Left kidney (tissue), 2 donors: Measurements from ENCODE around the gene PLD2. TPM values are rescaled to one million over a fixed set of nuclear protein-coding genes. Genes with fewer than 3 reads are reported as not detected.
"Not testable (repeated sequence)": the region's sequence is repeated elsewhere in the genome, so short reads cannot be mapped to it uniquely, and the experiment has no call there.

Source experiments
- DNase-seq: peaks from one replicate; pipeline ENCODE4 v3.0.0-alpha.2; 2013
- polyA plus RNA-seq: library from polyadenylated mRNA; unstranded; fragments of 120-200 nt; gene quantifications from one replicate; pipeline ENCODE4 v1.2.1, GENCODE V29; 2013; ENCODE audit not compliant: insufficient read length

Gene PLD2
- polyA plus RNA-seq, 1 donor, result 44.5 TPM

DNA sequence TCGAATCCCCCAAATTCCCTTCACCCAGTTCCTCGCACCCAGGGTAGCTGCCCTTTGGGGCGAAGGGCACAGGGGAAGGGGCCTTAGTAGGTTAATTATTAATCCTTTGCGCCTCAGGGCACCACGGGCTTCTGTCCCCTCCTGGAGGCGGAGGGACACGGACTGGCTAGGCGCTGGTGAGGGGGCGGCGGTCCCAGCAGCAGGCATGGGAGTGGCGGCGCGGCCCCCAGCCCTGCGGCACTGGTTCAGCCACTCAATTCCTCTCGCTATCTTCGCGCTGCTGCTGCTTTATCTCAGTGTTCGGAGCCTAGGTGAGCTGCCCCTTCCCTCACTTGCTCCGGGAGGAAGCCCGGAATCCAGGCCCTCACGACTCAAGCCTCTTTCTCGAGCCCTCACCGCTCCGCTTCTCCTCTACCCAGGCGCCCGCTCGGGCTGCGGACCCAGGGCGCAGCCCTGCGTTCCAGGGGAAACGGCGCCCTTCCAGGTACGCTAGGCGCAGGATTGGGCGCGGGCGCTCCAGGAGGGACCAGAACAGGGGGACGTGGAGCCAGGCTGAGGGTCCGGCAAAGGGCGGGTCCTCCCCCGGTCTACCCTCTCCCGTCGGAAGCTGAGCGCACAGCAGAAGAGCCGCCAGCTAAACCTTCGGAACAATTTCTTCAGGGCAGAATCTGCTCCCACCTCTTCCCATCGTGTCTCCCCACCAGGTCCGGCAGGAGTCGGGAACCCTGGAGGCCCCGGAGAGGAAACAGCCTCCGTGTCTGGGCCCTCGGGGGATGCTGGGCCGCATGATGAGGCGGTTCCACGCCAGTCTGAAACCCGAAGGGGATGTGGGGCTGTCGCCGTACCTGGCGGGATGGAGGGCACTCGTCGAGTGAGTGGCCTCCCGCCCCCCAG, 17.9 kb upstream of the PLD2 start, which contains the start of gene GLTPD2:
Gene GLTPD2, plus strand, starts transcription at position 158 of the 894 bp plus-strand sequence. Its CDS starts 48 bp downstream, at position 206.
- no peak for DNase-seq

- no peak for DNase-seq
Observed at GRCh38 chr17:4789701-4789950, 17.3 kb upstream of the PLD2 start.

DNA sequence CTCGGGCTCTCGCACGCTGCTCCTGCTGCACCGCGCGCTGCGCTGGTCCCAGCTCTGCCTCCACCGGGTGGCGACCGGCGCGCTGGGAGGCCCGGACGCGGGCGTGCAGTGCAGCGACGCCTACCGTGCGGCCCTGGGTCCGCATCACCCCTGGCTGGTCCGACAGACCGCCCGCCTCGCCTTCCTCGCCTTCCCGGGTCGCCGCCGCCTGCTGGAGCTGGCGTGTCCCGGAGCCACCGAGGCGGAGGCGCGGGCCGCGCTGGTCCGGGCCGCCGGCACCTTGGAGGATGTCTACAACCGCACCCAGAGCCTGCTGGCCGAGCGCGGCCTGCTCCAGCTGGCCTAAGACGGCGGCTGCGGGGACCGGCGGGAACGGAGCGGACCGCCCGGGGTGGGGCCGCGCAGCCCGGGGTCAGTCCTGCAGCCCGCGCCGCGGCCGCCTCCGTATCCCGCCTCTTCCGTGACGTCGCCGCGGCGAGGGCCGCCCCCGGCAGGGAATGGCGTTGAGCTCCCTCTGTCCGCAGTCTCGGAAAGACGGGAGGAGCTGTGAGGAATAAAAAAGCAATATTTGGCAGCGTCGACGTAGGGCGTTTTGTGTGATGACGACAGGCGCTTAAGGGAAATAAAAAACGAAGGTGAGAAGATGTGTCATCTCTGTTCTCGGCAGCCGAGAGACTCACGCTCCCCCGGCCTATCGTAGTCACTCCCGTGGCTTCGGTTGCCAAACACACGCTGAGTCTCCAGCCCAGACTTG, 16.8 kb upstream of the PLD2 start:
- DNase-seq, result peak; percentile 78

DNA sequence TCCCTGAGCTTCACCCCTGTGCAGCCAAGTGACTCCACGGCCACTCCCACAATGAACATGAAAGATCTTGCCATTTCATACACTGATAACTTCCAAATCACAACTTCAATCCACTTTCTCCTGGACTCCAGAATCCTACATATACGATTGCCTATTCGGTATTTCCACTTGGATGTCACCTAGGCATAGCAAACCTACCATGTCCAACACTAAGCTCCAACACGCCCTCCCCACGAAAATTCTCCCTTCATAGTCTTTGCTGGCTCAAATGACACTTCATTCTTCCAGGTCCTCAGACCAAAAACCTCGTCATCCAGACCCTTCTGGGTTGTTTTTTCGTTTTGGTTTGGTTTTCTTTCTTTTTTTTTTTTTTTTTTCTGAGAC, 16.3 kb upstream of the PLD2 start:
- DNase-seq, result no peak

DNA sequence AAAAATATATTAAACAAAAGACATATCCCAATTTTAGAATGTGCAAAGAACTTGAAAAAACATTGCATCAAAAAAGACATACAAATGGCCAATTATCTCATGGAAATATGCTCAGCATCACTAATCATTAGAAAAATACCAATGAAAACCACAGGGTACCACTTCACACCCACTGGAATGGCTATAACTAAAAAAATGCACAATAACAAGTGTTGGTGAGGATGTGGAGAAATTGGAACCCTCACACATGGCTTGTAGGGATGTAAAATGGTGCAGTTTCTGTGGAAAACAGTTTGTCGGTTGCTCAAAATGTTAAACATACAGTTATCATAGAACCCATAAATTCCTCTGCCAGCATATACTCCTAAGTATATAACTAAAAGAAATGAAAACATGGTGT, 11.8 kb upstream of the PLD2 start:
- DNase-seq, result no peak

DNA sequence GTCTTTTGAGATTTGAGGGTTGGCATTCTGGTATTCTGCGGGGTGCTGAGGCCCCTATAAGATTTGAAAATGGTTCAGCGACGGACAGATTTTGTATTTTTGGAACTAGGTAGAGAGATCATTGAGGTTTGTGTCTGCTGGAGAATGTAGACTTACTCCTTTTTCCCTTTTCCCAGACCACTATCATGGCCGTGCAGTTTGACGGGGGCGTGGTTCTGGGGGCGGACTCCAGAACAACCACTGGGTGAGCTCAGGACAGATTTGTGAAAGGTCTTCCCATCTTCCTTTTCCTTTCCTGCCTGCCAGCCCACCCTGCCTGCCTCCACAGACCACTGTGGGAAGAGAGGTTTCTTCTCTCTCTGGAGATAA, 10.4 kb upstream of the PLD2 start:
- no peak for DNase-seq

- DNase-seq, result no peak
Observed at GRCh38 chr17:4800462-4801196, 6.3 kb upstream of the PLD2 start.

- DNase-seq, result no peak
Observed at GRCh38 chr17:4802228-4802627, 4.7 kb upstream of the PLD2 start, which contains the start of gene C17orf114. Gene C17orf114, minus strand, starts transcription at chr17:4802328.

- DNase-seq, result no peak
Observed at GRCh38 chr17:4806456-4806776, 536 bp upstream of the PLD2 start.

- DNase-seq, result no peak
Observed at GRCh38 chr17:4807605-4808377, 839 bp downstream of the PLD2 start.

GRCh38 chr17:4808378-4808767, 1.4 kb downstream of the PLD2 start:
- no peak for DNase-seq

GRCh38 chr17:4810696-4811290, 3.8 kb downstream of the PLD2 start:
- no peak for DNase-seq

DNA sequence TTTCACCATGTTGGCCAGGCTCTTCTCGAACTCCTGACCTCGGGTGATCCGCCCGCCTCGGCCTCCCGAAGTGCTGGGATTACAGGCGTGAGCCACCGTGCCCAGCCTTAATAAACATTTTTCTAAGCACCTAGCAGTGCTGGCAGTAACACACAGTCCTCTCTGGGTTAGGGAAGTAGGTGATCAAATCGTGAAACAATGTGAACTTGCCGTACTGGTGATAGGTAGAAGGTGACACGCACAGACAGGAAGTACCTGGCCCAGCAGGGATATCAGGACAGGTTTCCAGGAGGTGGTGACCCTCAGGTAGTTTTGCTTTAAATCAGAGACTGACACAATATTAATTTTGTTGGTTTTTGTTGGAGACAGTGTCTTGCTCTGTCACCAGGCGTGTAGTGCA, 4.5 kb downstream of the PLD2 start:
- no peak for DNase-seq

- DNase-seq, result no peak
Observed at GRCh38 chr17:4812690-4813089, 5.7 kb downstream of the PLD2 start.

DNA sequence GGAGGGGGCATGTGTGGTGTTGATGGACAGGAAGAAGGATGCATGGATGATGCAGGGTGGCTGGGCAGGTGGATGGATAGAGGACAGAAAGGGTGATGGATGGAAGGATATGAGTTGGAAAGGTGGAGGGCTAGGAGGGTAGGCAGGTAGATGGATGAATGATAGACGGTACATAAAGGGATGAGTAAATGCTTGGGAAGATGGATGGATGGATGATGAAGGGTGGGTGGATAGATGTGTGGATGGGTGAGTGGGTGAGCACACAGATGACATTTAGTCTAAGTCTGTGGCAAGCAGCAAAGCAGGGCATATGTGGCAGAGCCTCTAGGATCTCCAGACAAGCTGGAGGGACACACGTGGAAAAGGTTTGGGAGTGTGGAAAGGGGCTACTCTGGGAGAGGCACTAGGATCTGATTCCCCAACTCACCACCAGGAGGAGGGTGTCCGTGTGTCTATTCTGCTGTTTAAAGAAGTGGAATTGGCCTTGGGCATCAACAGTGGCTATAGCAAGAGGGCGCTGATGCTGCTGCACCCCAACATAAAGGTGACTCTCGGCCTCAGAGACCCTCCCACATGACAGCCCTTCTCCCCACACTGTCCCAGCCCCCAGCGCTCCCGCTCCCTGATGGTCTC, 8.2 kb downstream of the PLD2 start:
- DNase-seq, result no peak

DNA sequence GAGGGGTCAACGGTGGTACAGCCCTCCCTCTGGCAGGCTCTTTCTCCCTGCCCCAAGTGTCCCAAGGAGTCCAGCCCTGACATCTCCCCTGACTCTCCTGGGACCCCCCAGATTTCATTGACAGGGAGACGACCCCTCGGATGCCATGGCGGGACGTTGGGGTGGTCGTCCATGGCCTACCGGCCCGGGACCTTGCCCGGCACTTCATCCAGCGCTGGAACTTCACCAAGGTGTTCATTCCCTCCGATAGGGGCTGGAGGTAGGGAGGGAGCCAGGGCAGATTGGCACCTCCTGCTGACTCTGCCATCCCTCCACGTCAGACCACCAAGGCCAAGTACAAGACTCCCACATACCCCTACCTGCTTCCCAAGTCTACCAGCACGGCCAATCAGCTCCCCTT, 9.9 kb downstream of the PLD2 start:
- DNase-seq, result no peak

DNA sequence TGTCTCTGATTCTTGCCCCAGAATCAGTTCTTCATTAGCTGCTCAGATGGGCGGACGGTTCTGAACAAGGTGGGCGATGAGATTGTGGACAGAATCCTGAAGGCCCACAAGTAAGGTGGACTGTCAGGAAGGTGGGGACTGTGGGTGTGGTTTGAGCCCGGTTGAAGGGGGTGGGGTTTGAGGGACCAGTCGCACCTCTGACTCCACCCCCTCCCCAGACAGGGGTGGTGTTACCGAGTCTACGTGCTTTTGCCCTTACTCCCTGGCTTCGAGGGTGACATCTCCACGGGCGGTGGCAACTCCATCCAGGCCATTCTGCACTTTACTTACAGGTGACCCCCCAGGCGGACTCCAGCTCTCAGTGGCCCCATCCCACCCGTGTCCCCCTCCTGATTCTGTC, 11.3 kb downstream of the PLD2 start:
- no peak for DNase-seq

- no peak for DNase-seq
Observed at GRCh38 chr17:4822835-4823234, 15.9 kb downstream of the PLD2 start.

DNA sequence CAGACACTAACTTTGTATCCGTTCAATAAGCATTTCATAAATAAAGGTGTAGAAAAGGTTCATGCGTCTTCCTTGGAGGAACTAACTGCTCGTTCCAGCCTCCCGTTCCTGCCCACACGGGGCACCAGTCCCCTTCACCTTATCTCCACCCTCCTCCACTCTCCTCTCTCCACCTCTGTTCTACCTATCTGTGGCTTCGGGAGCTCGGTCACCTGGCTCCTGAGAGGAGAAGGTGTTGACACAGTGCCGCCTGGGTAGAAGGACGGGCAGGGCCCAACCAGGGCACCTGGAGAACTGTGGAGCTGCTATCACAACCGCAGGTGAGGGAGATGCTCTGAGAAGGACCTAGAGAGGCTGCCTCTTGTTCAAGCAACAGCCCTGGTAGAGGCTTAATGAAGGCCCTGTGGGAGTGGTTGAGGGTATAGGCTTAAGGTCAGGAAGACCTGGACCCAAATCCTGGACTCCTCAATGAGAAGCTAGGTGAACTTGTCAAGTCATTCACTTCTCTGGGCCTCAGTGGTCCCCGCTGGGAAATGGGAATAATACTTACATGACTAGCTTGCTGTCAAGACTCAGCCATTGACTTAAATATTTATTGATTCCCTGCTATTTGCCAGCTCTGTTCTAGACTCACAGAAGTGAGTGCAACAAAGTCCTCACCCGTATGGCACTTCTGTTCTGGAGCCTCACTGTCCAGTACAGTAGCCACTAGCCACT, 16.6 kb downstream of the PLD2 start:
- DNase-seq, result no peak

DNA sequence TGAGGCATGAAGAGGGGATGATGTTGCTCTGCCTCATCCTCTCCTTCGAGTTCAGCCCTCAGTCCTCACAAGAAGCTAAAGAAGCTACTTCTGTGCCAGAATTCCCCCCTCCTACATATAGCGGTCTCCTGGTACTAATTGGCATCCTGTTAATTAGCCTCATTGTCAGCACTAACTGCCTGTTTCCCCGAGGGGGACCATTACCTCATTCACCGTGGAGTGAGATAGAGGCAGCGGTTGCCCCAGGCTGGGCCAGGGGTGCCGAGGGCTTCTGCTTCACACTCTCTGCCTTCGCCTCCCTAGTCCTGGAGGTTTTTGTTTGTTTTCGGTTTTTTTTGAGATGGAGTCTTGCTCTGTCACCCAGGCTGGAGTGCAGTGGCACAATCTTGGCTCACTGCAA, 20.4 kb downstream of the PLD2 start:
- no peak for DNase-seq

- DNase-seq, result not testable (repeated sequence)
Observed at GRCh38 chr17:4832829-4833177, 25.9 kb downstream of the PLD2 start.
